GM19438 (cell line): Measurements from ENCODE around the gene CCR3.

Experiments
- ATAC-seq: cut with Tn5 transposase; IDR thresholded peaks from one replicate; pipeline ENCODE4 v1.9.1; 2021; ENCODE audit warnings: low read depth; ENCODE audit not compliant: unreplicated experiment

The CCR3 gene

GRCh38 chr3:46270474-46270873 lies 28.2 kb downstream of the CCR3 start:
- ATAC-seq: no peak

GRCh38 chr3:46271209-46271745 lies 29.0 kb downstream of the CCR3 start:
- ATAC-seq: no peak

- ATAC-seq: no peak
Measured at GRCh38 chr3:46272028-46272451, 29.8 kb downstream of the CCR3 start.

GRCh38 chr3:46276497-46277099 lies 34.3 kb downstream of the CCR3 start:
- ATAC-seq: no peak

GRCh38 chr3:46277476-46277875 lies 35.2 kb downstream of the CCR3 start:
- no peak for ATAC-seq

- ATAC-seq: no peak
Measured at GRCh38 chr3:46278816-46279672, 36.8 kb downstream of the CCR3 start.

GRCh38 chr3:46280105-46280797 lies 38.0 kb downstream of the CCR3 start:
- ATAC-seq: no peak

- ATAC-seq: no peak
Measured at GRCh38 chr3:46281551-46281950, 39.3 kb downstream of the CCR3 start.

- ATAC-seq: no peak
Measured at GRCh38 chr3:46282041-46282440, 39.8 kb downstream of the CCR3 start.

GRCh38 chr3:46282696-46283095 lies 40.4 kb downstream of the CCR3 start:
- ATAC-seq: no peak

- no peak for ATAC-seq
Measured at GRCh38 chr3:46283881-46284450, 41.7 kb downstream of the CCR3 start.

- no peak for ATAC-seq
Measured at GRCh38 chr3:46284981-46285683, 42.9 kb downstream of the CCR3 start.

GRCh38 chr3:46285931-46286619 lies 43.8 kb downstream of the CCR3 start:
- ATAC-seq: no peak

- no peak for ATAC-seq
Measured at GRCh38 chr3:46286947-46287565, 44.8 kb downstream of the CCR3 start.

GRCh38 chr3:46289551-46289950 lies 47.3 kb downstream of the CCR3 start:
- no peak for ATAC-seq

GRCh38 chr3:46289966-46290365 lies 47.7 kb downstream of the CCR3 start:
- ATAC-seq: no peak

GRCh38 chr3:46291046-46291445 lies 48.8 kb downstream of the CCR3 start:
- no peak for ATAC-seq

- ATAC-seq: no peak
Measured at GRCh38 chr3:46293035-46293724, 50.9 kb downstream of the CCR3 start.
